ENCODE results near the gene SPEF1. TPM values are rescaled to one million over a fixed set of nuclear protein-coding genes. Genes with fewer than 3 reads are reported as not detected.

SPEF1 gene
- total and polyA plus RNA-seq, 2 of the 4 experiments (the other 2 are of a cell fraction): 0.15 TPM; not detected in 1

- DNase-seq (no peak), ATAC-seq (ENCODE audit: low read depth) (no peak)
- Histone ChIP-seq H3K4me3 (ENCODE audit: insufficient read depth, low read depth, low read length) (no peak overlapping the region), H3K27me3 (ENCODE audit: control insufficient read depth, insufficient read depth, low read length) (no peaks in the 10 kb centered on the region), H2BK20ac (ENCODE audit: low read depth, low read length) (peak overlapping the region; percentile 28; the same call in 1 of the 2 replicates), H4K8ac (ENCODE audit: low read depth in 2 of 2, low read length in 2 of 2) (peak overlapping the region in 1 of 2 experiments; percentile 22; a peak in 1 of 4 replicates), H3K23ac (ENCODE audit: low read depth, low read length) (no peak overlapping the region), H2AK5ac (ENCODE audit: low read depth, low read length) (peak overlapping the region; percentile 79), H2AFZ (replicated peaks; ENCODE audit: low read length, poor library complexity) (peak overlapping the region; percentile 33), H2BK5ac (ENCODE audit: low read depth, low read length, poor library complexity, severe bottlenecking) (no peak overlapping the region), H2BK15ac (ENCODE audit: low read depth, low read length) (no peak overlapping the region), H3K4ac (ENCODE audit: low read depth, low read length) (peak overlapping the region; percentile 52; the same call in 1 of the 2 replicates), H4K5ac (ENCODE audit: low read depth, low read length) (no peak overlapping the region), H3K79me1 (ENCODE audit: low read depth in 1 of 2, low read length in 2 of 2) (peaks cover 43 to 91% of the 10 kb centered on the region in 2 experiments), H3K36me3 (ENCODE audit: control insufficient read depth, insufficient read depth, low read length) (peaks cover 63% of the 10 kb centered on the region), H3K56ac (ENCODE audit: extremely low read depth, insufficient read depth, low read length) (no peak overlapping the region), H3K4me1 (ENCODE audit: control insufficient read depth, insufficient read depth, low read length) (peaks cover 28% of the 10 kb centered on the region), H2AK9ac (replicated peaks; ENCODE audit: low read depth, low read length, poor library complexity) (peak overlapping the region; percentile 94), H3K9ac (ENCODE audit: low read depth, low read length) (no peak overlapping the region), H3K4me2 (ENCODE audit: low read depth, low read length) (no peak overlapping the region), H3K27ac (ENCODE audit: insufficient read depth, low read length) (peak overlapping the region; percentile 13; the same call in 1 of the 2 replicates), H4K20me1 (ENCODE audit: insufficient read depth, low read length) (no peaks in the 10 kb centered on the region), H3K9me1 (ENCODE audit: insufficient read depth, low read length) (peaks cover 29% of the 10 kb centered on the region), H2BK120ac (ENCODE audit: low read depth, low read length) (no peak overlapping the region), H3K18ac (ENCODE audit: low read depth, low read length) (no peak overlapping the region), H3K14ac (replicated peaks; ENCODE audit: low read depth, low read length) (0 out of 2 replicates have a peak overlapping the region, but pooled peaks have one; percentile 22), H3K9me3 (ENCODE audit: control insufficient read depth, insufficient read depth, low read length) (no peaks in the 10 kb centered on the region), H4K91ac (ENCODE audit: insufficient read depth, low read depth, low read length) (no peak overlapping the region; the same call in 1 of the 2 replicates)
- TF ChIP-seq USF2 (IDR thresholded peaks at IDR 0.05; ENCODE audit: low read depth, low read length) (no peak), BHLHE40 (IDR thresholded peaks at IDR 0.05; ENCODE audit: low read depth, low read length) (no peak), NFE2L2 (IDR thresholded peaks at IDR 0.05; ENCODE audit: low read depth, low read length) (no peak), MXI1 (IDR thresholded peaks at IDR 0.05; ENCODE audit: borderline replicate concordance, low read depth, low read length) (no peak), FOS (IDR thresholded peaks at IDR 0.05; ENCODE audit: low read depth, low read length) (no peak), RFX5 (IDR thresholded peaks at IDR 0.05; ENCODE audit: low read depth, low read length) (no peak), CEBPB (IDR thresholded peaks at IDR 0.05; ENCODE audit: low read depth, low read length) (no peak)
- in situ Hi-C loops (cut with MboI; ENCODE audit: low sequenced_read_pairs): no loop called here
- intact Hi-C loops (cut with micrococcal nuclease): no loop called here
- dilution Hi-C loops (cut with HindIII; ENCODE audit: low sequenced_read_pairs, unreplicated experiment): no loop called here
- CTCF ChIA-PET: no interaction called here
- POLR2A ChIA-PET (ENCODE audit: unreplicated experiment): interaction anchor here (0.5 kb wide), 1 partner anchor 92 kb away, joined by 9 read pairs; no protein-coding TSS in a partner anchor
- BruUV-seq (replicated peaks): no TSS peak
- WGBS, 2 experiments (ENCODE audit: extremely low coverage in 2 of 2, insufficient read length in 1 of 2): 94% methylated on average over 8 of the region's 18 CpGs; no CpG with 5 or more reads in 1 of the 2 experiments
Measured at GRCh38 chr20:3800256-3800877, 19.1 kb upstream of the SPEF1 start.

Measured in IMR-90 (cell line).